ENCODE measurements around the gene LGMN. TPM values are rescaled to one million over a fixed set of nuclear protein-coding genes. Genes with fewer than 3 reads are reported as not detected.

The LGMN gene
- total and polyA plus RNA-seq, 9 of the 15 experiments (the other 6 are each of a cell fraction or from before 2014, with no cell fraction given): 0.05 to 1.4 (median 0.43) TPM; not detected in 2

- no TSS peak for BruUV-seq (replicated peaks)
- Histone ChIP-seq H3K79me2 (ENCODE audit: control insufficient read depth, insufficient read depth, low read length) (no peaks in the 10 kb centered on the region), H3K9me3 (replicated peaks; ENCODE audit: control insufficient read depth, insufficient read depth, low read depth, low read length) (no peaks in the 10 kb centered on the region), H3K27ac (ENCODE audit: extremely low read depth, low read depth, low read length) (no peak overlapping the region), H3K9me1 (ENCODE audit: control insufficient read depth, insufficient read depth, low read length) (no peaks in the 10 kb centered on the region), H3K4me1 (replicated peaks in 1 of 2; ENCODE audit: control insufficient read depth in 2 of 2, insufficient read depth in 2 of 2, low read length in 2 of 2) (peaks cover 6 to 7% of the 10 kb centered on the region in 2 experiments; a peak in 4 of 5 replicates), H3K4me2 (ENCODE audit: insufficient read depth, low read length) (peak overlapping the region; percentile 65), H3K4me3 (no peak overlapping the region), H3K27me3 (ENCODE audit: control insufficient read depth in 2 of 2, insufficient read depth in 2 of 2, low read length in 2 of 2) (peaks cover 0 to 16% of the 10 kb centered on the region in 2 experiments; a peak in 3 of 5 replicates), H4K20me1 (replicated peaks; ENCODE audit: control insufficient read depth, insufficient read depth, low read length) (no peaks in the 10 kb centered on the region), H3K9ac (ENCODE audit: insufficient read depth in 1 of 2, low read depth in 2 of 2, low read length in 2 of 2) (no peak overlapping the region), H3K36me3 (ENCODE audit: control insufficient read depth, insufficient read depth, low read length) (no peaks in the 10 kb centered on the region), H2AFZ (ENCODE audit: low read depth, low read length) (no peak overlapping the region)
- CTCF ChIA-PET (ENCODE audit: low intra/inter-chr PET ratio): no interaction called here
- FAIRE-seq: no peak
- ATAC-seq: no peak
- in situ Hi-C loops (cut with MboI): no loop called here
- no peak for DNase-seq (ENCODE audit: extremely low read depth in 1 of 4, low spot score in 3 of 4)
- TF ChIP-seq MBD2 (IDR thresholded peaks at IDR 0.05; ENCODE audit: borderline replicate concordance, low read depth) (no peak), FOXK1 (CRISPR knock-in tag; IDR thresholded peaks at IDR 0.05; ENCODE audit: borderline replicate concordance) (no peak), SMARCA5 (IDR thresholded peaks at IDR 0.05) (peak; percentile 81; the same call in 1 of the 2 replicates), KDM5B (IDR thresholded peaks at IDR 0.05; ENCODE audit: insufficient replicate concordance, low read depth, low read length) (no peak), SMAD1 (IDR thresholded peaks at IDR 0.05; ENCODE audit: low read depth, low read length, partially characterized antibody) (no peak), ETV5 (CRISPR knock-in tag; IDR thresholded peaks at IDR 0.05; ENCODE audit: low read depth) (no peak), KDM1A (IDR thresholded peaks at IDR 0.05) (0 out of 4 replicates have a peak, but pooled peaks of 1 of the 2 experiments have one; percentile 33), ZNF395 (CRISPR knock-in tag; IDR thresholded peaks at IDR 0.05) (no peak), EP400 (IDR thresholded peaks at IDR 0.05) (no peak), BCOR (IDR thresholded peaks at IDR 0.05) (0 out of 2 replicates have a peak, but pooled peaks have one; percentile 44), ZNF586 (CRISPR knock-in tag; conservative IDR thresholded peaks at IDR 0.05) (no peak), RAD51 (IDR thresholded peaks at IDR 0.05; ENCODE audit: borderline replicate concordance, low read depth) (no peak), E2F3 (CRISPR knock-in tag; IDR thresholded peaks at IDR 0.05) (no peak), TBP (optimal IDR thresholded peaks at IDR 0.05; ENCODE audit: low read depth, low read length) (no peak), RBM25 (IDR thresholded peaks at IDR 0.05; ENCODE audit: low read depth, low read length, severe bottlenecking) (peak; percentile 89), RBM22 (IDR thresholded peaks at IDR 0.05; ENCODE audit: low read depth, low read length, poor library complexity, severe bottlenecking) (no peak), ZBTB8A (IDR thresholded peaks at IDR 0.05; ENCODE audit: partially characterized antibody) (no peak), LCOR (CRISPR knock-in tag; IDR thresholded peaks at IDR 0.05) (no peak), HMG20B (CRISPR knock-in tag; IDR thresholded peaks at IDR 0.05) (no peak), RHOXF2B (CRISPR knock-in tag; conservative IDR thresholded peaks at IDR 0.05) (no peak), ASH1L (IDR thresholded peaks at IDR 0.05; ENCODE audit: borderline replicate concordance, low read depth, partially characterized antibody) (no peak), CCNT2 (IDR thresholded peaks at IDR 0.05; ENCODE audit: borderline replicate concordance, extremely low read depth, insufficient read length, low read depth, low read length) (no peak), ZFP36 (IDR thresholded peaks at IDR 0.05; ENCODE audit: low read depth, low read length, partially characterized antibody) (no peak)
- WGBS (ENCODE audit: insufficient coverage, low coverage, missing lambda C conversion rate): 18% methylated on average over 4 of the region's 8 CpGs
- POLR2A ChIA-PET: no interaction called here
- intact Hi-C loops (cut with micrococcal nuclease): no loop called here
Observed at GRCh38 chr14:92726933-92727262, 21.5 kb downstream of the LGMN start.
